Epithelial cell of prostate (primary cell): Measurements from ENCODE around the gene PHRF1.
A peak's percentile ranks its signal among the peaks of the same experiment; 100 is the strongest.

Experiments
- DNase-seq: peaks from one replicate; pipeline ENCODE4 v3.0.0-alpha.2; 2011; ENCODE audit warnings: low read depth, low spot score
- H3K27ac ChIP-seq: fragments of 450-650 bp; 2 replicates; pipeline ENCODE4 v1.5.1; 2017; ENCODE audit warnings: mild to moderate bottlenecking

Gene PHRF1

DNA sequence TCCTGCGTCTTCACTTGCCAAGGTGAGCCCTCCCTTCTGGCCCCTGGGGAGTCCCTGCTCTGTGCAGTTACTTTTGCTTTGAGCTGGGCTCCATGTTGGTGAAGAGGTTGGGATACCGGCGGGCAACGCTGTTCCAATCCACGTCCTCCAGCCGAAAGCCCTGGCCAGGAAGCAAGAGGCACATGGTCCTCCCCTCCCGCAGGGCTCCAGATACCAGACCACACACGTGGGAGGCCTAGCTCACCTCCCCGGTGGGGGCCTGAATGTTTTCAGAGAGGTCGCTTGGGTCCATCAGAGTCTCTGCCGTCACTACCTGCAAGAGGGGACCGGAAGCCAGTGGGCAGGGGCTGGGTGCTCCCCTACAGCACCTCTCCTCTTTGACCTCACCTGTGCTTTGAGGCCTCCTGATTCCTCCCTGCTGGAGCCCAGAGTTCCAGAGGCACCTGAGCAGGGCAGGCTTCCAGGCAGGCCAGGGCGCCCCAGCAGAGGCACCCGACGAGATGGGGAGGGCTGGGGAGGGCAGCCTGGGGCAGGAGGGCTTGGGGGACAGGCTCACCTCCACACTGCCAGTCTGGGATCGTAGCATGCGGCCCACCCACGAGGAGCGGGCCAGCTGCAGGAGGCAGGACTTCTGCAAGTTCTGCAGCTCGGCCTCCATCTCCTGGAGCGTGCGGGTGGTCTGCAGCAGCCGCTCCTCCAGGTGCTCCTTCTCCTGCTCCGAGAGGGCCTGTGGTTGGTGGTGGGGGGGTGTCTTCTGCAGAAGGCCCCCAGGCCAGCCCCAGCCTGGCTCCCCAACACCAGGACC is 18.7 kb upstream of the PHRF1 start:
- no peak overlapping the region for H3K27ac ChIP-seq
- DNase-seq: no peak

DNA sequence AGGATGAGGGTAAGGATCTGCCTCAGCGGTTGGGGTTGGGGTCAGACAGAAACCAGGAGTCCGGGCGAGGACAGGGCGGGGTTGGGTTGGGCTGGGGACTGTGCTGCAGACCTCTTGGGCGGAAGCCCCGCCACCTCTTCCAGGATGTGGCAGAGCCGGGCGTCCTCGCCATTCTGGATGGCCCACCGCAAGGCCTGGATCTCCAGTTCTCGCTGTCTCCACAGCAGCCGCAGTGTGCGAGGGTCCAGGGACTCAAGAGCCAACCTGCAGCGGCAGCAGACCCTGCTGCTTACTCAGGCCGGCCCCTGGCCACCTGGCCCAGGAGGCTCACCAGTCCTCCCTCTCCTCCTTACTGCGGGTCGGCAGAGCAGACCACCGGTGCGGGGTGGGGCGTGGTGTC is 17.8 kb upstream of the PHRF1 start:
- H3K27ac ChIP-seq: no peak overlapping the region
- DNase-seq: no peak

- H3K27ac ChIP-seq: no peak overlapping the region
Measured at GRCh38 chr11:559020-559620, 17.1 kb upstream of the PHRF1 start.

GRCh38 chr11:559712-560304 is 16.5 kb upstream of the PHRF1 start:
- H3K27ac ChIP-seq: peak overlapping the region; percentile 93
- no peak for DNase-seq

More at GRCh38 chr11:559020-559620, 17.1 kb upstream of the PHRF1 start:
- no peak for DNase-seq

DNA sequence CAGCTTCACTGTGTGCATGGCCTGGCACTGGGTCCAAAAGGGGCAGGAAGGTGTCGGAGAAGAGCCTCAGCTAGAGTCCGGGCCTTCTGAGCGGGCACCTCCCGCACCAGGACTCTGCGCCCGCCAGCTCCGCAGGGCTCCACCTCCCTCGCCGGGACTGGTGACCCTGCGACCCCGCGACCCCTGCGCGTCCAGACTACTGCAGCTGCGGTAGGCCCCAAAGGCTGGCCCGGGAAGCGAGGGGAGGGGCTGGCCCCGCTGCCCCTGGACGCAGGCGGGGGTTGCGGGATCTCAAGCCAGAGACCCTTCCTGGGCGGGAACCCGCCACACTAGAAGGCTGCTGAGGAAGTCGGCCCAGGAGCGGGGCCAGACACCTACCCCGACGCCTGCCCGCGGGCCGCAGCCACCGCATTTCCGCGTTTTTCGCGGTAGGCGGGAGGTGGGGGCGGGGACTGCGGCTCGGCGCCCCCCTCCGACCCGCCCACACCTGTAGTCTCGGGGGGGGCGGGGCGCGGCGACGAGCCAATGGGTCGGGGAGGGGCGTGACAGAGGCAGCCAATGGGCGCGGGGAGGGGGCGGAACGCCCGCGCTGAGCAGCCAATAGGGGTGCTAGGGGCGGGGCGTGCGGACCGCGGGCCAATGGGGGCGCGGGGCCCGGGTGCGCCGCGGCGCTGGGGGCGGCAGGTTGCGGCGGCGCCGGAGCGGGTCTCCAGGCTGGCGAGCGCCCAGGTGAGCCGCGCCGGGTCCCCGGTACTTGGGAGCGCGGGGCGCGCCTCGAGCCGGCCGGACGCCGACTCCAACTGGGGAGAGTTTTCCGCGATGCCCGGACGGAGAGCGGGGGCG is 15.7 kb upstream of the PHRF1 start, which contains the start of the genes LMNTD2 and RASSF7:
Gene LMNTD2 (minus strand): TSS at position 434 of the 843 bp plus-strand sequence. CDS start 22 bp downstream, at position 412.
Gene RASSF7 (plus strand): TSS at position 666 of the 843 bp plus-strand sequence. CDS start 799 bp downstream, outside the sequence.
- H3K27ac ChIP-seq: peak within 1 kb of the TSS; percentile 93
- no peak for DNase-seq

DNA sequence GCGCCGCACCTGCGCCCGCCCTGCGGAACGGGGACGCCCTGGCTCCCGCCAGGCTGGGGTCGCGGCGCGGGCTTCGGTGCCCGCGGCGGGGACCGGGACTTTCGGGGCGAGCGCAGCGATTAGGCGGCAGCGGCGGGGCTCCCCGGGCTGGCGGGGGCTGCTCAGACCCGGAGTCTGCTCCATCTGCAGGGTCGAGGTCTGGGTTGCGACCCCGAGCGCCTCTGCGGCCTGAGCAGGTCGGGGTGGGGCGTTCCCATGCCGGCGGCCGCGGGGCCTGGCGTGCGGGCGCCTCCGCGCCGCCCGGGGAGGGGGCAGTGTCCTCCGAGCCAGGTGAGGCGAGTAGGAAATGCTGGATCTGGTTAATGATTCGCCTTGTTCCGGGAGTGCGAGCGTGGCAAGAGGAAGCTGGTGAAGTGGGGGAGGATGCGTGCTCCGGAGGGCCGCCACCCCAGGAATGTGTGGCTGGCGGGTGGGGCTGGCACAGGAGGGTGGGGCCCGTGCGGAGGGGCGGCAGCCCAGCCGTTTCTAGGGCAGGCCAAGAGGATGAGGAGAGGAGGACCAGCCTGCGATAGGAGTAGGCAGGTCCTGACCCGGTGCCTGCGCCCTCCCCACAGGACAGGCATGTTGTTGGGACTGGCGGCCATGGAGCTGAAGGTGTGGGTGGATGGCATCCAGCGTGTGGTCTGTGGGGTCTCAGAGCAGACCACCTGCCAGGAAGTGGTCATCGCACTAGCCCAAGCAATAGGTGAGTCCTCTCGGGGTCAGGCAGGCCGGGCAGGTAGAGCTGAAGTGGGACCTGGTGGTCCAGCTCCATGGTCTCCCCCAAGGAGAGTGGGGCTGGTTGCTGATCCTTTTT is 14.9 kb upstream of the PHRF1 start:
- H3K27ac ChIP-seq: peak overlapping the region; percentile 93
- no peak for DNase-seq

DNA sequence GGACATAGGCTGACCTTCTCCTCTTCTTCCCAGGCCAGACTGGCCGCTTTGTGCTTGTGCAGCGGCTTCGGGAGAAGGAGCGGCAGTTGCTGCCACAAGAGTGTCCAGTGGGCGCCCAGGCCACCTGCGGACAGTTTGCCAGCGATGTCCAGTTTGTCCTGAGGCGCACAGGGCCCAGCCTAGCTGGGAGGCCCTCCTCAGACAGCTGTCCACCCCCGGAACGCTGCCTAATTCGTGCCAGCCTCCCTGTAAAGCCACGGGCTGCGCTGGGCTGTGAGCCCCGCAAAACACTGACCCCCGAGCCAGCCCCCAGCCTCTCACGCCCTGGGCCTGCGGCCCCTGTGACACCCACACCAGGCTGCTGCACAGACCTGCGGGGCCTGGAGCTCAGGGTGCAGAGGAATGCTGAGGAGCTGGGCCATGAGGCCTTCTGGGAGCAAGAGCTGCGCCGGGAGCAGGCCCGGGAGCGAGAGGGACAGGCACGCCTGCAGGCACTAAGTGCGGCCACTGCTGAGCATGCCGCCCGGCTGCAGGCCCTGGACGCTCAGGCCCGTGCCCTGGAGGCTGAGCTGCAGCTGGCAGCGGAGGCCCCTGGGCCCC is 14.1 kb upstream of the PHRF1 start:
- H3K27ac ChIP-seq: peak overlapping the region; percentile 93

DNA sequence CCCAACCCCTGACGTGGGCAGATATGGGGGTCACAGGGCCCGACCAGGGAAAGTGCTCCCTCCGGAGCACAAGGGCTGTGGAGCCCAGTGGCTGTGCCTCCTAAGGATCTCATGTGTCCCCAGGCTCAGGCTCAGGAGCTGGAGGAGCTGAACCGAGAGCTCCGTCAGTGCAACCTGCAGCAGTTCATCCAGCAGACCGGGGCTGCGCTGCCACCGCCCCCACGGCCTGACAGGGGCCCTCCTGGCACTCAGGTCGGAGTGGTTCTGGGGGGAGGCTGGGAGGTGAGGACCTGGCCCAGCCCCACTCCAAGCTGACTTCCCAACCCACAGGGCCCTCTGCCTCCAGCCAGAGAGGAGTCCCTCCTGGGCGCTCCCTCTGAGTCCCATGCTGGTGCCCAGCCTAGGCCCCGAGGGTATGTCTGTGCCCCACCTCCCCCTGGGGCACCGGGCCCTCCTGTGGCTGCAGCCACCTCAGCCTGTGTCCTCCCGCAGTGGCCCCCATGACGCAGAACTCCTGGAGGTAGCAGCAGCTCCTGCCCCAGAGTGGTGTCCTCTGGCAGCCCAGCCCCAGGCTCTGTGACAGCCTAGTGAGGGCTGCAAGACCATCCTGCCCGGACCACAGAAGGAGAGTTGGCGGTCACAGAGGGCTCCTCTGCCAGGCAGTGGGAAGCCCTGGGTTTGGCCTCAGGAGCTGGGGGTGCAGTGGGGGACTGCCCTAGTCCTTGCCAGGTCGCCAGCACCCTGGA is 13.0 kb upstream of the PHRF1 start:
- H3K27ac ChIP-seq: peak overlapping the region; percentile 43
- DNase-seq: no peak

More for the DNA sequence above, 14.1 kb upstream of the PHRF1 start:
- no peak for DNase-seq

GRCh38 chr11:563812-564578 is 12.3 kb upstream of the PHRF1 start:
- peak overlapping the region; percentile 43 for H3K27ac ChIP-seq
- DNase-seq: no peak

DNA sequence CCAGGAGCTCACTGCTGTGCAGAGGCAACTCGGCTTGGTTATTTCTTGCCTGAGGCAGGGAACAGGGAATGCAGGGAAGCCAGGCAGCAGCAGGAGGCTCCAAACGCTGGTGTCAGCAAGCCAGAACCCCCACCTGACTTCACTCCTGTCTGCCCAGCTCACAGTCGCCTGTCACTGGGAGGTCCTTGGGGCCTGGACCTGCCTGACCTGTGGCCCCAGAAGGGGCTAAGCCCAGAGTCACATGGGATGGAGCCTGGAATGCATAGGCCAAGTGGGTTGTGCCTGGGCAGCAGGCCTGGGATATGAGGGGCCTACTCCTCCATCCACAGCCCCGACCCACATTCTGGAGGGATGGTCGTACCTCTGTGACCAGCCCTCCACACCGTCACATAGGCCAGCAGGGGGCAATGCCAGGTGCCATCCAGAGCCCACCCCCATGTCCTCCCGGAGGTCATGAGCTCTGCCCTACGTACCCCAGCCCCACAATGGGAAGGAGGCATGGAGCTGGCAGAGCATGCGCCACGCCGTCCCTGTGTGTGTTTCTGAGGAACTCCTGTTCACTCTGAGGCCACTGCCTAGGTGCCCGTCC is 10.3 kb upstream of the PHRF1 start:
- peak overlapping the region; percentile 3 for H3K27ac ChIP-seq
- no peak for DNase-seq

DNA sequence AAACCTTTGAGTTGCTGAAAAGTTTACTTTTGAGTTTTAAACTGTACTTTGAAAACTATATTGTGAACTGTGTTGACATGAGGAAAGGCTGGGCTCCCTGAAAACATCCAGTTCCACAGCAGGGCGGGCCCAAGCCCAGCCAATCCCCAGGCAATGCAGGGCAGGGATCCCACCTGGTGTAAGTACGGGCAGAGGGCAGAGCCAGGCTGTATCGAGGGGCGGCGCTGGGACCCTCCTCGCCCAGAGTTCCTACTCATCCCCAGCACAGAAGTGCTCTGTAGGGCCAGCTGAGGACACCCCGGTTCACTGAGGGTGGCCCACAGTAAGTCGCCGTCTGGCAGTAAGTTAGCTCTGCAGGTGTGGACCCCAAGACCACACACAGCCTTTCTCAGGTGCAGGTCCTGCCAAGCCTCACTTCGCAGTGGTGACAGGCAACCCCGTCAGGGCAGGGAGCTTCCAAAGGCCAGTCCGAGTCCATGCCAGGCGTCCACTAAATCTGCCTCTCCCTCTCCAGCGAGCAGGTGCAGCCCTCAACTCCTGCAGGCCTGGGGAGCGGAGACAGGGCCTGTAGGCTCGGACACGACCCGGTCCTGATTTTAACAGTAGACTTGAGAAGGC is 9.2 kb upstream of the PHRF1 start:
- DNase-seq: no peak
- peak overlapping the region; percentile 73 for H3K27ac ChIP-seq

- H3K27ac ChIP-seq: peak overlapping the region; percentile 73
- no peak for DNase-seq
Measured at GRCh38 chr11:567629-568292, 8.5 kb upstream of the PHRF1 start.

GRCh38 chr11:568306-569157 is 7.7 kb upstream of the PHRF1 start:
- peak; percentile 60 for DNase-seq
- peak overlapping the region; percentile 73 for H3K27ac ChIP-seq

DNA sequence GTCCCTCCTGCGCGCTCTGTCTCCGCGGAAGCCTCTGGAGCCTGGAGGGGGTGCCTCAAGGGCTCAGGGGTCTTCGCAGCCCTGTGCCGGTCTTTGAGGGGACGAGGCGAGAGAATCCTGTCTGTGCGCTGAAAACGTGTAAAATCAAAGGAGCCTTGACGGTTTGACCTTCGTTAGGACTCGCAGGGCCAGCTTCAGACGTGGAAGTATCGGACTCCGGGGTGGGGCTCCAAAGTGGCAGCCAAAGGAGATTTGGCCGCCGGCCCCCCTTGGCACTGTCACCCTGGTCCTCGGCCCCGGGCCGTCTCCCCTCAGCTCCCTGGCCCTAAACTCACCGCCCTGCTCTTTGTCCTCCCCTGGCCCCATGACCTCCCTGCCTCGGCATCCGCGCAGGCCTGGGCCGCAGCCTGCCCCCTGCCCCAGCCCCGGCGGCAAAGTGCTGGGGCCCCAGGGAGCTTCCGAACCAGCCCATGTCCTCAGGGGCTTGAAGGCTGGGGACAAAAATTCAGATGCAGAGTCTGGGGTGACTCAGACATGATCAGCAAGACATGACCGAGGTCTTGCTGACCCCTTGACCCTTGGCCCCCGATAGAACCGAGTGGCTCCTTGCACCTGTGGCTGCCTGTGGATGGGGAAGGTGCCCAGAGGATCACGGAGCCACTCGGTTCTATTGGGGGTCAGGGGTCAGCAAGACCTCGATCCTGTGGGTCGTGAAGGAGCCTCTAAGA is 6.9 kb upstream of the PHRF1 start:
- peak overlapping the region; percentile 73 for H3K27ac ChIP-seq
- no peak for DNase-seq

DNA sequence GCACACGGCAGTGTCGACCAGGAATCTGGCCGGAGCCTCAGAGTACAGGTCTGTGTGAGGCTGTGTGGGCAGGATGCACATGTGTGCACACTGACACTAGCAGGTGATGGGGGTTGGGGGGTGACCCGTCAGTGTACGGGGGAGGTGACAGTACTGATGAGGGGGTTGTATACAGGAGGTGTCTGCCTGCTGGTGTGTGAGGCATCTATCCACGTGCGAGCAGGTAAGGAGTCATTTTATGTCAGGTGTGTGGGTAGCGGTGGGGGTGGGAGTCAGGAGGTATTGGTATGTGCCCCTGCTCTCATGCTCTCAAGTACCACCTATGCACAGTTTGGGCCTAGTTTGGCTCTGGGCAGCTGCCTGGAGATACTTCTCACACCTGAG is 4.5 kb upstream of the PHRF1 start:
- no peak for DNase-seq
- no peak overlapping the region for H3K27ac ChIP-seq
